ENCODE measurements around the gene MYZAP.

Gene MYZAP

GRCh38 chr15:57625703-57626448 lies 34.2 kb downstream of the MYZAP start (continued):
- TF ChIP-seq OSR1 (CRISPR knock-in tag; IDR thresholded peaks at IDR 0.05), result no peak

GRCh38 chr15:57626713-57627440 lies 35.2 kb downstream of the MYZAP start:
- no peak for ATAC-seq
- TF ChIP-seq CSDC2 (CRISPR knock-in tag; IDR thresholded peaks at IDR 0.05), result no peak
- no peak for TF ChIP-seq ARNTL (CRISPR knock-in tag; IDR thresholded peaks at IDR 0.05; ENCODE audit: borderline replicate concordance, low read depth)
- no peak for TF ChIP-seq PPARA (CRISPR knock-in tag; IDR thresholded peaks at IDR 0.05; ENCODE audit: borderline replicate concordance)
- TF ChIP-seq SNAI2 (CRISPR knock-in tag; IDR thresholded peaks at IDR 0.05), result no peak
- no peak for TF ChIP-seq POU6F1 (CRISPR knock-in tag; IDR thresholded peaks at IDR 0.05; ENCODE audit: borderline replicate concordance, low read depth)
- TF ChIP-seq ZFP3 (CRISPR knock-in tag; IDR thresholded peaks at IDR 0.05), result no peak
- no peak for TF ChIP-seq TCF4 (CRISPR knock-in tag; IDR thresholded peaks at IDR 0.05; ENCODE audit: borderline replicate concordance)
- no peak for TF ChIP-seq ESRRG (CRISPR knock-in tag; IDR thresholded peaks at IDR 0.05)
- TF ChIP-seq PATZ1 (CRISPR knock-in tag; IDR thresholded peaks at IDR 0.05; ENCODE audit: borderline replicate concordance), result no peak
- TF ChIP-seq ZNF70 (CRISPR knock-in tag; IDR thresholded peaks at IDR 0.05), result no peak
- no peak for TF ChIP-seq ZC3H10 (CRISPR knock-in tag; IDR thresholded peaks at IDR 0.05)
- TF ChIP-seq OSR1 (CRISPR knock-in tag; IDR thresholded peaks at IDR 0.05), result no peak
- no peak for TF ChIP-seq RARB (CRISPR knock-in tag; IDR thresholded peaks at IDR 0.05)
- TF ChIP-seq GLIS3 (CRISPR knock-in tag; IDR thresholded peaks at IDR 0.05), result no peak

GRCh38 chr15:57631386-57632110 lies 39.8 kb downstream of the MYZAP start:
- TF ChIP-seq PATZ1 (CRISPR knock-in tag; IDR thresholded peaks at IDR 0.05; ENCODE audit: borderline replicate concordance) (no peak), TSHZ2 (CRISPR knock-in tag; IDR thresholded peaks at IDR 0.05) (no peak), ISL1 (CRISPR knock-in tag; IDR thresholded peaks at IDR 0.05) (no peak), ZFP30 (CRISPR knock-in tag; IDR thresholded peaks at IDR 0.05) (no peak), CREB5 (CRISPR knock-in tag; IDR thresholded peaks at IDR 0.05; ENCODE audit: low read depth) (no peak), SNAI2 (CRISPR knock-in tag; IDR thresholded peaks at IDR 0.05) (no peak), GLIS3 (CRISPR knock-in tag; IDR thresholded peaks at IDR 0.05) (no peak), ZC3H10 (CRISPR knock-in tag; IDR thresholded peaks at IDR 0.05) (no peak), CSDC2 (CRISPR knock-in tag; IDR thresholded peaks at IDR 0.05) (no peak), OSR1 (CRISPR knock-in tag; IDR thresholded peaks at IDR 0.05) (no peak), CSRNP3 (CRISPR knock-in tag; IDR thresholded peaks at IDR 0.05) (no peak)
- ATAC-seq, result no peak

All from SK-N-SH treated with all-trans-retinoic acid at 6 μM for 48 hours (cell line).